ENCODE measurements around the gene SARS2.
"Not testable (repeated sequence)": the region's sequence is repeated elsewhere in the genome, so short reads cannot be mapped to it uniquely, and the experiment has no call there.

SARS2 gene

GRCh38 chr19:38929929-38930775, at the start of gene SARS2:
Gene SARS2, minus strand, starts transcription at chr19:38930763. Its CDS starts 27 bp downstream, at chr19:38930736.
- Histone ChIP-seq H3K36me3 (ENCODE audit: control insufficient read depth in 1 of 2, insufficient read depth in 2 of 2, low read length in 2 of 2) (peaks cover 3 to 27% of the 10 kb centered on the region in 2 donors), H3K4me1 (ENCODE audit: control insufficient read depth in 1 of 2, insufficient read depth in 2 of 2, low read length in 2 of 2) (peaks cover 0 to 23% of the 10 kb centered on the region in 2 donors), H3K27me3 (ENCODE audit: low read depth, low read length) (no peaks in the 10 kb centered on the region), H3K4me3 (ENCODE audit: low read depth in 1 of 2, low read length in 2 of 2) (peak within 1 kb of the TSS; percentile 94 to 97), H3K9me3 (ENCODE audit: control insufficient read depth in 1 of 2, low read length in 2 of 2) (no peaks in the 10 kb centered on the region), H3K27ac (ENCODE audit: low read length) (peak within 1 kb of the TSS; percentile 95)

GRCh38 chr19:38979812-38980211, 49.2 kb upstream of the SARS2 start:
- no peaks in the 10 kb centered on the region for H3K9me3 ChIP-seq (ENCODE audit: control insufficient read depth in 1 of 2, low read length in 2 of 2)
- no peaks in the 10 kb centered on the region for H3K36me3 ChIP-seq (ENCODE audit: control insufficient read depth in 1 of 2, insufficient read depth in 2 of 2, low read length in 2 of 2)
- peaks cover 0 to 9% of the 10 kb centered on the region in 2 donors for H3K4me1 ChIP-seq (ENCODE audit: control insufficient read depth in 1 of 2, insufficient read depth in 2 of 2, low read length in 2 of 2)

GRCh38 chr19:38978326-38978689, 47.7 kb upstream of the SARS2 start:
- Histone ChIP-seq H3K27me3 (ENCODE audit: low read depth, low read length) (peaks cover 6% of the 10 kb centered on the region), H3K4me1 (ENCODE audit: control insufficient read depth in 1 of 2, insufficient read depth in 2 of 2, low read length in 2 of 2) (peaks cover 0 to 9% of the 10 kb centered on the region in 2 donors), H3K4me3 (ENCODE audit: low read depth in 1 of 2, low read length in 2 of 2) (no peak overlapping the region), H3K9me3 (ENCODE audit: control insufficient read depth in 1 of 2, low read length in 2 of 2) (no peaks in the 10 kb centered on the region), H3K27ac (ENCODE audit: low read length) (no peak overlapping the region), H3K36me3 (ENCODE audit: control insufficient read depth in 1 of 2, insufficient read depth in 2 of 2, low read length in 2 of 2) (no peaks in the 10 kb centered on the region)

More at GRCh38 chr19:38979812-38980211, 49.2 kb upstream of the SARS2 start:
- H3K27me3 ChIP-seq (ENCODE audit: low read depth, low read length) = peaks cover 6% of the 10 kb centered on the region
- no peak overlapping the region for H3K4me3 ChIP-seq (ENCODE audit: low read depth in 1 of 2, low read length in 2 of 2)
- H3K27ac ChIP-seq (ENCODE audit: low read length) = no peak overlapping the region

GRCh38 chr19:38977445-38978325, 47.1 kb upstream of the SARS2 start:
- no peak overlapping the region for H3K4me3 ChIP-seq (ENCODE audit: low read depth in 1 of 2, low read length in 2 of 2)
- H3K36me3 ChIP-seq (ENCODE audit: control insufficient read depth in 1 of 2, insufficient read depth in 2 of 2, low read length in 2 of 2) = no peaks in the 10 kb centered on the region
- H3K27ac ChIP-seq (ENCODE audit: low read length) = no peak overlapping the region
- H3K4me1 ChIP-seq (ENCODE audit: control insufficient read depth in 1 of 2, insufficient read depth in 2 of 2, low read length in 2 of 2) = peaks cover 0 to 9% of the 10 kb centered on the region in 2 donors
- peaks cover 6% of the 10 kb centered on the region for H3K27me3 ChIP-seq (ENCODE audit: low read depth, low read length)
- no peaks in the 10 kb centered on the region for H3K9me3 ChIP-seq (ENCODE audit: control insufficient read depth in 1 of 2, low read length in 2 of 2)

- Histone ChIP-seq H3K27ac (ENCODE audit: low read length) (peak overlapping the region; percentile 58), H3K36me3 (ENCODE audit: control insufficient read depth in 1 of 2, insufficient read depth in 2 of 2, low read length in 2 of 2) (no peaks in the 10 kb centered on the region), H3K9me3 (ENCODE audit: control insufficient read depth in 1 of 2, low read length in 2 of 2) (no peaks in the 10 kb centered on the region), H3K27me3 (ENCODE audit: low read depth, low read length) (peaks cover 6% of the 10 kb centered on the region), H3K4me3 (ENCODE audit: low read depth in 1 of 2, low read length in 2 of 2) (peak overlapping the region; percentile 37 to 84), H3K4me1 (ENCODE audit: control insufficient read depth in 1 of 2, insufficient read depth in 2 of 2, low read length in 2 of 2) (peaks cover 0 to 9% of the 10 kb centered on the region in 2 donors)
Measured at GRCh38 chr19:38975861-38976271, 45.3 kb upstream of the SARS2 start.

GRCh38 chr19:38975214-38975860, 44.8 kb upstream of the SARS2 start, which contains the start of gene FBXO17:
Gene FBXO17, minus strand, starts transcription at chr19:38975742. Its CDS starts 25,423 bp downstream, at chr19:38950319.
- Histone ChIP-seq H3K27me3 (ENCODE audit: low read depth, low read length) (peaks cover 6% of the 10 kb centered on the region), H3K36me3 (ENCODE audit: control insufficient read depth in 1 of 2, insufficient read depth in 2 of 2, low read length in 2 of 2) (no peaks in the 10 kb centered on the region), H3K9me3 (ENCODE audit: control insufficient read depth in 1 of 2, low read length in 2 of 2) (no peaks in the 10 kb centered on the region), H3K4me3 (ENCODE audit: low read depth in 1 of 2, low read length in 2 of 2) (peak within 1 kb of the TSS; percentile 65 to 84), H3K4me1 (ENCODE audit: control insufficient read depth in 1 of 2, insufficient read depth in 2 of 2, low read length in 2 of 2) (peaks cover 0 to 9% of the 10 kb centered on the region in 2 donors), H3K27ac (ENCODE audit: low read length) (peak within 1 kb of the TSS; percentile 75)

GRCh38 chr19:38974624-38975213, 44.2 kb upstream of the SARS2 start:
- Histone ChIP-seq H3K4me3 (ENCODE audit: low read depth in 1 of 2, low read length in 2 of 2) (peak overlapping the region; percentile 65 to 84), H3K4me1 (ENCODE audit: control insufficient read depth in 1 of 2, insufficient read depth in 2 of 2, low read length in 2 of 2) (peaks cover 0 to 9% of the 10 kb centered on the region in 2 donors), H3K9me3 (ENCODE audit: control insufficient read depth in 1 of 2, low read length in 2 of 2) (no peaks in the 10 kb centered on the region), H3K27ac (ENCODE audit: low read length) (peak overlapping the region; percentile 75), H3K27me3 (ENCODE audit: low read depth, low read length) (peaks cover 6% of the 10 kb centered on the region), H3K36me3 (ENCODE audit: control insufficient read depth in 1 of 2, insufficient read depth in 2 of 2, low read length in 2 of 2) (no peaks in the 10 kb centered on the region)

- Histone ChIP-seq H3K9me3 (ENCODE audit: control insufficient read depth in 1 of 2, low read length in 2 of 2) (no peaks in the 10 kb centered on the region), H3K4me1 (ENCODE audit: control insufficient read depth in 1 of 2, insufficient read depth in 2 of 2, low read length in 2 of 2) (peaks cover 0 to 7% of the 10 kb centered on the region in 2 donors), H3K27ac (ENCODE audit: low read length) (no peak overlapping the region), H3K27me3 (ENCODE audit: low read depth, low read length) (peaks cover 5% of the 10 kb centered on the region), H3K36me3 (ENCODE audit: control insufficient read depth in 1 of 2, insufficient read depth in 2 of 2, low read length in 2 of 2) (no peaks in the 10 kb centered on the region), H3K4me3 (ENCODE audit: low read depth in 1 of 2, low read length in 2 of 2) (no peak overlapping the region)
Measured at GRCh38 chr19:38971672-38972071, 41.1 kb upstream of the SARS2 start.

GRCh38 chr19:38970664-38971532, 40.3 kb upstream of the SARS2 start:
- H3K27ac ChIP-seq (ENCODE audit: low read length) = no peak overlapping the region

GRCh38 chr19:38966149-38966548, 35.6 kb upstream of the SARS2 start:
- H3K4me1 ChIP-seq (ENCODE audit: control insufficient read depth in 1 of 2, insufficient read depth in 2 of 2, low read length in 2 of 2); H3K4me3 ChIP-seq (ENCODE audit: low read depth in 1 of 2, low read length in 2 of 2); H3K36me3 ChIP-seq (ENCODE audit: control insufficient read depth in 1 of 2, insufficient read depth in 2 of 2, low read length in 2 of 2); H3K27ac ChIP-seq (ENCODE audit: low read length); H3K9me3 ChIP-seq (ENCODE audit: control insufficient read depth in 1 of 2, low read length in 2 of 2); H3K27me3 ChIP-seq (ENCODE audit: low read depth, low read length): not testable (repeated sequence)

More at GRCh38 chr19:38970664-38971532, 40.3 kb upstream of the SARS2 start:
- no peaks in the 10 kb centered on the region for H3K9me3 ChIP-seq (ENCODE audit: control insufficient read depth in 1 of 2, low read length in 2 of 2)
- H3K36me3 ChIP-seq (ENCODE audit: control insufficient read depth in 1 of 2, insufficient read depth in 2 of 2, low read length in 2 of 2) = no peaks in the 10 kb centered on the region
- H3K4me1 ChIP-seq (ENCODE audit: control insufficient read depth in 1 of 2, insufficient read depth in 2 of 2, low read length in 2 of 2) = no peaks in the 10 kb centered on the region
- no peak overlapping the region for H3K4me3 ChIP-seq (ENCODE audit: low read depth in 1 of 2, low read length in 2 of 2)
- no peaks in the 10 kb centered on the region for H3K27me3 ChIP-seq (ENCODE audit: low read depth, low read length)

Data from muscle layer of duodenum (tissue), 2 donors.